Measurements from ENCODE around the gene SSMEM1. TPM values are rescaled to one million over a fixed set of nuclear protein-coding genes. Genes with fewer than 3 reads are reported as not detected.

The SSMEM1 gene
- total RNA-seq, 1 experiment from 2014 or later, result not detected

DNA sequence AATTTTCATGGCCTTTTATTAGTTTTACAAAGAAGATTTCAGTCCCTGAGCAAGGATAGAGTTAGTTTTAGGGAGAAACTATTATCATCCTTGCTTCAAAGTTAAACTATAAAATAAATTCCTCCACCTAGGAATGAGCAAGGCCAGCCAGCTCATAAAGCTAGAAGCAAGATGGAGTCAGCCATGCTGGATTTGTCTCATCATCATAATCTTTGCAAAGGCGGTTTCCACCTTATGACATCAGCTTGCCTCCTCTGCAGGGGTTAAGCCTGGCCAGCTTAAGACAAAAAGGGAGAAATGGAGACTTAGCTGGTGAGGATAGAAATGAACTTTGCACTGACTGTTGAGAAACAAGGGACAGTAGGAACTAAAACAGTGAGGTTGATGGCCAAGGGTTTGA lies 18.7 kb downstream of the SSMEM1 start:
- Histone ChIP-seq H3K4me2 (ENCODE audit: insufficient read depth, insufficient read length, low read length) (no peak overlapping the region), H2BK120ac (ENCODE audit: low read depth, low read length, poor library complexity, severe bottlenecking) (no peak overlapping the region), H2BK20ac (ENCODE audit: low read depth, low read length, poor library complexity, severe bottlenecking) (no peak overlapping the region), H3K4ac (ENCODE audit: low read depth, low read length) (no peak overlapping the region), H2BK5ac (ENCODE audit: insufficient read length, low read length) (no peak overlapping the region), H3K79me1 (ENCODE audit: insufficient read depth, low read depth, low read length, poor library complexity, severe bottlenecking) (no peaks in the 10 kb centered on the region), H2BK15ac (ENCODE audit: low read depth, low read length) (no peak overlapping the region), H2AFZ (ENCODE audit: low read length) (no peak overlapping the region), H4K91ac (ENCODE audit: insufficient read length, low read depth, low read length) (no peak overlapping the region), H3K4me1 (ENCODE audit: insufficient read depth, low read length) (no peaks in the 10 kb centered on the region), H2BK12ac (ENCODE audit: insufficient read length, low read depth, low read length) (no peak overlapping the region), H3K23ac (ENCODE audit: insufficient read length, low read depth, low read length) (no peak overlapping the region), H3T11ph (ENCODE audit: low read length) (no peak overlapping the region), H3K23me2 (ENCODE audit: insufficient read length, low read depth, low read length, poor library complexity, severe bottlenecking) (no peaks in the 10 kb centered on the region), H3K18ac (ENCODE audit: insufficient read length, low read depth, low read length) (no peak overlapping the region), H3K27me3 (ENCODE audit: insufficient read depth, low read length) (no peaks in the 10 kb centered on the region), H3K56ac (ENCODE audit: insufficient read length, low read depth, low read length) (no peak overlapping the region), H2AK5ac (ENCODE audit: insufficient read length, low read length) (no peak overlapping the region), H3K9me3 (ENCODE audit: control insufficient read depth, low read depth, low read length) (no peaks in the 10 kb centered on the region), H4K8ac (replicated peaks; ENCODE audit: insufficient read length, low read depth, low read length) (no peak overlapping the region), H3K27ac (ENCODE audit: insufficient read length, low read depth, low read length) (no peak overlapping the region), H3K79me2 (ENCODE audit: insufficient read depth, low read length) (no peaks in the 10 kb centered on the region), H4K5ac (ENCODE audit: insufficient read length, low read depth, low read length) (no peak overlapping the region), H4K20me1 (ENCODE audit: control insufficient read depth, insufficient read depth, insufficient read length) (no peaks in the 10 kb centered on the region), H3K14ac (ENCODE audit: insufficient read depth, low read length) (no peak overlapping the region), H3K9ac (ENCODE audit: extremely low read depth, insufficient read length, low read length) (no peak overlapping the region)
- TF ChIP-seq, protein P1, sequence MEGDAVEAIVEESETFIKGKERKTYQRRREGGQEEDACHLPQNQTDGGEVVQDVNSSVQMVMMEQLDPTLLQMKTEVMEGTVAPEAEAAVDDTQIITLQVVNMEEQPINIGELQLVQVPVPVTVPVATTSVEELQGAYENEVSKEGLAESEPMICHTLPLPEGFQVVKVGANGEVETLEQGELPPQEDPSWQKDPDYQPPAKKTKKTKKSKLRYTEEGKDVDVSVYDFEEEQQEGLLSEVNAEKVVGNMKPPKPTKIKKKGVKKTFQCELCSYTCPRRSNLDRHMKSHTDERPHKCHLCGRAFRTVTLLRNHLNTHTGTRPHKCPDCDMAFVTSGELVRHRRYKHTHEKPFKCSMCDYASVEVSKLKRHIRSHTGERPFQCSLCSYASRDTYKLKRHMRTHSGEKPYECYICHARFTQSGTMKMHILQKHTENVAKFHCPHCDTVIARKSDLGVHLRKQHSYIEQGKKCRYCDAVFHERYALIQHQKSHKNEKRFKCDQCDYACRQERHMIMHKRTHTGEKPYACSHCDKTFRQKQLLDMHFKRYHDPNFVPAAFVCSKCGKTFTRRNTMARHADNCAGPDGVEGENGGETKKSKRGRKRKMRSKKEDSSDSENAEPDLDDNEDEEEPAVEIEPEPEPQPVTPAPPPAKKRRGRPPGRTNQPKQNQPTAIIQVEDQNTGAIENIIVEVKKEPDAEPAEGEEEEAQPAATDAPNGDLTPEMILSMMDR (conservative IDR thresholded peaks at IDR 0.05), result no peak
- DNase-seq, result no peak
- Mint-ChIP-seq H3K4me1 (peaks cover 18 to 21% of the 10 kb centered on the region in 2 experiments), H3K9me3 (peaks cover 3 to 5% of the 10 kb centered on the region in 2 experiments; a peak in 4 of 5 replicates), H3K27ac (no peak overlapping the region), H3K4me3 (no peak overlapping the region), H3K36me3 (ENCODE audit: insufficient read depth in 1 of 3, low read depth in 3 of 3) (peaks cover 0 to 20% (median 2%) of the 10 kb centered on the region in 3 experiments; a peak in 4 of 7 replicates), H3K27me3 (ENCODE audit: low read depth) (peaks cover 7% of the 10 kb centered on the region)
- WGBS (ENCODE audit: extremely low coverage, insufficient read length, low lambda C conversion rate), result no CpG with 5 or more reads among the region's 1 CpG
